Duodenal mucosa (tissue), 2 donors: ENCODE measurements around the gene HIP1.
"Not testable (repeated sequence)": the region's sequence is repeated elsewhere in the genome, so short reads cannot be mapped to it uniquely, and the experiment has no call there.

ENCODE experiments used
- H3K27ac ChIP-seq: one replicate; pipeline ENCODE4 v1.7.0; 2013; ENCODE audit warnings: low read depth, low read length
- H3K27me3 ChIP-seq, 2 donors: one replicate each; pipeline ENCODE4 v1.7.0; 2013; ENCODE audit warnings: low read length in 2 of 2, control low read depth in 1 of 2; ENCODE audit not compliant: insufficient read depth in 2 of 2, control insufficient read depth in 1 of 2
- H3K36me3 ChIP-seq, 2 donors: one replicate each; pipeline ENCODE4 v1.7.0; 2013; ENCODE audit warnings: low read length in 2 of 2, control low read depth in 1 of 2; ENCODE audit not compliant: insufficient read depth in 2 of 2, control insufficient read depth in 1 of 2
- H3K4me1 ChIP-seq, 2 donors: one replicate each; pipeline ENCODE4 v1.7.0; 2013; ENCODE audit warnings: low read length in 2 of 2, control low read depth in 1 of 2; ENCODE audit not compliant: insufficient read depth in 2 of 2, control insufficient read depth in 1 of 2
- H3K4me3 ChIP-seq, 2 donors: one replicate each; pipeline ENCODE4 v1.7.0; 2013; ENCODE audit warnings: low read length in 2 of 2, low read depth in 1 of 2
- H3K9ac ChIP-seq, 2 donors: one replicate each; pipeline ENCODE4 v1.7.0; 2013; ENCODE audit warnings: low read length in 2 of 2, low read depth in 1 of 2
- H3K9me3 ChIP-seq, 2 donors: one replicate each; pipeline ENCODE4 v1.7.0; 2013; ENCODE audit warnings: low read length in 2 of 2, control low read depth in 1 of 2; ENCODE audit not compliant: control insufficient read depth in 1 of 2

HIP1 gene

DNA sequence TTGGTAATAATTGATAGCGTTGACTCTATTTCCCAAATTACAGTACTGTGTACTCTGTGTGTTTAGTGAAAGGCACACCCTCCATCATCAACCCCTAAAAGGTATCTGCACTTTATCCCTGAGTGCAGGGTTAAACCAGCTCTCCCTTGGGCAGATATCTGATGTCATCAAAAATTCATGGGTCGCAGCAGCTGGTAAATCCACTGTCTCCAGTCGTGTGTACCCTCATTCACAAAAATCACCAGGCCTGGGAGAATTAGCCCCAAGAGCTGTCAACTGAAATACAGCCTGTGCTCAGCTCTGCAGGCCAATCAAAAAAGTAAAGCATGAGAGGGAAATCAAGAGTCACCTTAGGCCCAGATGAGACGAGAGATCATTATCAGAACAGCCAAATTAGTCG, 103.7 kb downstream of the HIP1 start:
- Histone ChIP-seq H3K36me3 (no peaks in the 10 kb centered on the region), H3K4me1 (peaks cover 4 to 16% of the 10 kb centered on the region in 2 donors), H3K27ac (no peak overlapping the region), H3K9me3 (no peaks in the 10 kb centered on the region), H3K9ac (no peak overlapping the region), H3K27me3 (no peaks in the 10 kb centered on the region), H3K4me3 (no peak overlapping the region)

GRCh38 chr7:75632587-75632986, 106.2 kb downstream of the HIP1 start:
- H3K36me3 ChIP-seq, H3K27ac ChIP-seq, H3K9ac ChIP-seq, H3K27me3 ChIP-seq, H3K4me3 ChIP-seq, H3K9me3 ChIP-seq, H3K4me1 ChIP-seq: not testable (repeated sequence)

DNA sequence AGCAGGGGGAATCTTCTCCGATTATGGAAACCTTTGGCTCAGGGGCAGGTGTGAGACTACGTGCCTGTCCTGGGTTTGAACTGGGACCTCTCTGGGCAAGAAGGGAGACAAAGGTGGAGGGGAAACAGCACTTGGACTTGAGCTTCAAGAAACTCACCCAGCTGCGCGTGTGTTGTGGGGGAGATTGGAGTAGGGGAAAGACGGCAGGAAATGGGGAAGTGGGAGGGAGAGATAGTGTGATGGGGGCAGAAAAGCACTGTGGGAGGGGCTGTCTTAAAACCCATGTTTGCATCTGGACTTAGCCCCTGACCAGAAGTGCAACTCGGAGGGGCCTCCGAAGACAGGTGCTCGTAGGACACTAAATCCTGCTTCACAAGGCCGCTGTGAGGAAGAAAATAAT, 107.0 kb downstream of the HIP1 start:
- no peaks in the 10 kb centered on the region for H3K27me3 ChIP-seq
- no peaks in the 10 kb centered on the region for H3K36me3 ChIP-seq
- no peak overlapping the region for H3K9ac ChIP-seq
- H3K4me1 ChIP-seq = peaks cover 0 to 2% of the 10 kb centered on the region in 2 donors
- no peak overlapping the region for H3K27ac ChIP-seq
- H3K4me3 ChIP-seq = no peak overlapping the region
- H3K9me3 ChIP-seq = no peaks in the 10 kb centered on the region

DNA sequence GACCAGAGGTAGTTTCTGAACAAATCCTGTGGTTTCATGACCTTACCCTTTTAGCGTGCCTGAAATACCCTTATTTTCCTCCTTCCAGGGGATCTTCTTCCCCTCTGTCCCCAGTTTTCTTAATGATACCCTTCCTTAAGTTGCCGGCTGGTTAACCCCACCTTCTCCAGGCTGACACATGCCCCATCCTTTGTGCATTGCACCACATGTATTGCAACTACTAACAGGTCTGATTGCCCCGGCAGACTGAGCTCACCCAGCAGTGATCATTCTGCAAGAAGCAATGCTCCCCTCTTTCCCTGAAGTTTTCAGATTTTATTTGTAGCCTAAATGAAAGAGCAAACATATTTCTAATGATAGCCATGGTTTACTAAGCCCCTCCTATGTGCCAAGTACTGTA, 108.2 kb downstream of the HIP1 start:
- no peaks in the 10 kb centered on the region for H3K4me1 ChIP-seq
- H3K36me3 ChIP-seq = no peaks in the 10 kb centered on the region
- H3K27ac ChIP-seq = no peak overlapping the region
- no peak overlapping the region for H3K4me3 ChIP-seq
- H3K27me3 ChIP-seq = no peaks in the 10 kb centered on the region
- peaks cover 0 to 3% of the 10 kb centered on the region in 2 donors for H3K9me3 ChIP-seq
- H3K9ac ChIP-seq = no peak overlapping the region

DNA sequence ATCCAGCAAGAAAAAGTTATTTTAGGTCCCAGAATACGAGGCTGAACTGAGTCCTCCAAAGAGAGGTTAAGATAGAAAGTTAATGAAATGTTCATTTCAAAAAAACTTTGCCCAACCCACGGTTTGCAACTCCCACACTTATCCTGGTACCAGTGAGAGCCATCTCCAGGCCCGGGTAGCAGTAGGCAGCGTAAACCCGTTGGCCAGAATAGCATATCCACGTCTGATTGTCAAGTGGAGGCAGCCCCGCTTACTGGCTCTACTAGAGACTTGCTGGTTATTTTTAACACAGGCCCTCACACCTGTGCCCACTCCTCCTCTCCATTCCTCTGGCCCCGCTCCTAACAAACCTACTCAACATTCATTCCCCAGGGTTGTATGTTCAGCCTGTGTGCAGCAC, 109.7 kb downstream of the HIP1 start:
- no peak overlapping the region for H3K4me3 ChIP-seq
- H3K27me3 ChIP-seq = no peaks in the 10 kb centered on the region
- no peak overlapping the region for H3K27ac ChIP-seq
- H3K36me3 ChIP-seq = no peaks in the 10 kb centered on the region
- peaks cover 0 to 3% of the 10 kb centered on the region in 2 donors for H3K9me3 ChIP-seq
- H3K9ac ChIP-seq = no peak overlapping the region
- H3K4me1 ChIP-seq = no peaks in the 10 kb centered on the region

- Histone ChIP-seq H3K4me1 (no peaks in the 10 kb centered on the region), H3K36me3 (no peaks in the 10 kb centered on the region), H3K27ac (no peak overlapping the region), H3K4me3 (no peak overlapping the region), H3K27me3 (no peaks in the 10 kb centered on the region), H3K9ac (no peak overlapping the region), H3K9me3 (peaks cover 0 to 3% of the 10 kb centered on the region in 2 donors)
Measured at GRCh38 chr7:75628055-75628454, 110.7 kb downstream of the HIP1 start.

DNA sequence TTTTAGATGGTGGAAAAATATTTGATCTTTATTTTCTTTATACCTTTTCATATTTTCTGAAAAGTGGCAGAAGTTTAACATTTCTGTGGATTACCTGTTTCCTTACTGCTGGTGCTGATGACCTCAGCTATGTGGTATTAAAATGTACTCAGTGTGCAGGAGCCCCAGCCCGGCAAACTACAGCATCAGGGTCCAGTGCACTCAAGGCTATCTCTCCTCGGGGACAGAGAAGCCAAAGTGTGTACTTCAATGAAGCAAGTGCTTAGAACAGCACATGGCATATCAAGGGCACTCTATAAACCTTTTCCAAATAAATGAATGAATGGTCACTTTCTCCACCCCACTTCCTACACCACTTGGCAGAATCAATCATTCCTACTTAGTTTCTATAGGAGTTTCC, 111.8 kb downstream of the HIP1 start:
- H3K4me1 ChIP-seq = no peaks in the 10 kb centered on the region
- no peaks in the 10 kb centered on the region for H3K36me3 ChIP-seq
- peaks cover 0 to 3% of the 10 kb centered on the region in 2 donors for H3K9me3 ChIP-seq
- H3K4me3 ChIP-seq = no peak overlapping the region
- no peak overlapping the region for H3K9ac ChIP-seq
- H3K27me3 ChIP-seq = no peaks in the 10 kb centered on the region
- no peak overlapping the region for H3K27ac ChIP-seq

DNA sequence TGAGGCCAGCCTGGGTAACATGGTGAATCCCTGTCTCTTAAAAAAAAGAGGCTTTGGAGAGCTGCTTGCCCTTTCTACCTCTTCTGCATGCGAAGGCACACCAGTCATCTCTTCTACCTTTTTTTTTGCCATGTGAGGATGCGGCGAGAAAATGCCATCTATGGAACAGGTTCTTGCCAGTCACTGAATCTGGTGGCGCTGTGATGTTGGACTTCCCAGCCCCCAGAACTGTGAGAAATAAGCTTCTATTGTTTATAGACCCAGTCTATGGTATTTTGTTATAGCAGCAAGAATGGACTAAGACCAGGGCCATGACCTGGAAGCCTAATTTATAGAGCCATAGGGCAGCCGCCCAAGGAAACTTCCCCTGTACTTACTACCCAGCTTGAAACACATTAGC, 112.9 kb downstream of the HIP1 start:
- Histone ChIP-seq H3K27ac (no peak overlapping the region), H3K36me3 (no peaks in the 10 kb centered on the region)

DNA sequence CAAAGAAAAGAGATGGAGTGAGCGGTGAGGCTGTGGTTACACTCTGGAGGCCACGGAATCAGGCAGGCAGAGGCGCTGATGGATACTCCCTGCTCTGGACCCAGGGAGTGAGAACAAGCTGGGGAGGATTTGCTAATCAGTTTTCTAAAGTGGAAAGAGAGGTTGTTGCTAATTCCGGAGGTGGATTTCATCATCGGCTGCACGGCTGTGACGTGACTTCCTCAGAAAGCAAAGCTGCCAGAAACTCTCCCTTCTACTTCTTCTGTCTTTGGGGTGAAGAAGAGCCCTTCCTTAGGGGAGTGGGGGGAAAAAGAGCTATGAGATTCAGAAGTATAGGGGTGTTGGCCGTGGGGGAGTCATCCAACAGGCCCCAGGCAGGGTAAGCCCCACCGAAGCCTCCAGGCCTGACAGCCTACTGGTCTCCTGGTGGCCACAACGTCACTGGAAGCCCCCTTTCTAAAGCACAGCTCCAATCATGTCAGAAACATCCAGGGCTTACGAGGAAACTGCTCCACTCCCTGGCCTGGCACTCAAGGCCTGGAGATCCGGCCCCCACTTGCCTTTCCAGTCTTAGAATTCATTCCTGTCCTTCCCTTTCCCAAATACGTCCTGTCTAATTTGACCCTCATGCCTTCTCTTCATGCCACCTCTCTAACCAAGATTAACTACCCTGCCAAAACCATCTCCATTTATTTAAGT, 114.5 kb downstream of the HIP1 start:
- no peaks in the 10 kb centered on the region for H3K4me1 ChIP-seq
- H3K4me3 ChIP-seq = no peak overlapping the region
- H3K36me3 ChIP-seq = no peaks in the 10 kb centered on the region
- peaks cover 0 to 3% of the 10 kb centered on the region in 2 donors for H3K9me3 ChIP-seq
- H3K27me3 ChIP-seq = no peaks in the 10 kb centered on the region
- H3K27ac ChIP-seq = no peak overlapping the region
- H3K9ac ChIP-seq = no peak overlapping the region

More for the DNA sequence above, 112.9 kb downstream of the HIP1 start:
- H3K9me3 ChIP-seq = peaks cover 0 to 3% of the 10 kb centered on the region in 2 donors
- H3K4me1 ChIP-seq = no peaks in the 10 kb centered on the region
- H3K9ac ChIP-seq = no peak overlapping the region
- no peak overlapping the region for H3K4me3 ChIP-seq
- H3K27me3 ChIP-seq = no peaks in the 10 kb centered on the region

GRCh38 chr7:75623390-75624133, 115.2 kb downstream of the HIP1 start:
- Histone ChIP-seq H3K4me1 (no peaks in the 10 kb centered on the region), H3K9ac (no peak overlapping the region), H3K27me3 (no peaks in the 10 kb centered on the region), H3K36me3 (no peaks in the 10 kb centered on the region), H3K9me3 (peaks cover 0 to 3% of the 10 kb centered on the region in 2 donors), H3K27ac (no peak overlapping the region), H3K4me3 (no peak overlapping the region)
